Chondrocyte (in vitro differentiated cells): ENCODE results near the gene CEP85. TPM values are rescaled to one million over a fixed set of nuclear protein-coding genes. Genes with fewer than 3 reads are reported as not detected.

Experiments used
- DNase-seq: peaks from one replicate; pipeline ENCODE4 v3.0.0; 2021; ENCODE audit warnings: mixed read lengths, low spot score
- H3K27ac Mint-ChIP-seq: one replicate; pipeline ENCODE4 v1.8.0; 2021; ENCODE audit warnings: mild to moderate bottlenecking, moderate library complexity, mixed read lengths; ENCODE audit not compliant: unreplicated experiment
- H3K27me3 Mint-ChIP-seq: 2 replicates; pipeline ENCODE4 v1.8.0; 2021; ENCODE audit warnings: low read depth, mixed read lengths
- H3K36me3 Mint-ChIP-seq: 2 replicates; pipeline ENCODE4 v1.8.0; 2021; ENCODE audit warnings: low read depth, mixed read lengths
- H3K4me1 Mint-ChIP-seq: 2 replicates; pipeline ENCODE4 v1.8.0; 2021; ENCODE audit warnings: low read depth, mild to moderate bottlenecking, mixed read lengths
- H3K4me3 Mint-ChIP-seq: one replicate; pipeline ENCODE4 v1.8.0; 2021; ENCODE audit warnings: mild to moderate bottlenecking, moderate library complexity, mixed read lengths; ENCODE audit not compliant: unreplicated experiment
- H3K9me3 Mint-ChIP-seq: 2 replicates; pipeline ENCODE4 v1.8.0; 2021; ENCODE audit warnings: low read depth, mixed read lengths
- CTCF ChIP-seq: fragments of 200-600 bp; sonication (generic); IDR thresholded peaks from 2 replicates; pipeline ENCODE4 v1.5.0; 2021; ENCODE audit warnings: antibody characterized with exemption, mild to moderate bottlenecking, moderate library complexity
- long read RNA-seq: library from polyadenylated mRNA; stranded (forward); transcript quantifications from one replicate; pipeline ENCODE4 v2.0.0, GENCODE V29; 2021
- total RNA-seq: library from RNA; stranded (reverse); gene quantifications from 3 replicates; pipeline ENCODE4 v1.2.1, GENCODE V29; 2021

Gene CEP85, protein sequence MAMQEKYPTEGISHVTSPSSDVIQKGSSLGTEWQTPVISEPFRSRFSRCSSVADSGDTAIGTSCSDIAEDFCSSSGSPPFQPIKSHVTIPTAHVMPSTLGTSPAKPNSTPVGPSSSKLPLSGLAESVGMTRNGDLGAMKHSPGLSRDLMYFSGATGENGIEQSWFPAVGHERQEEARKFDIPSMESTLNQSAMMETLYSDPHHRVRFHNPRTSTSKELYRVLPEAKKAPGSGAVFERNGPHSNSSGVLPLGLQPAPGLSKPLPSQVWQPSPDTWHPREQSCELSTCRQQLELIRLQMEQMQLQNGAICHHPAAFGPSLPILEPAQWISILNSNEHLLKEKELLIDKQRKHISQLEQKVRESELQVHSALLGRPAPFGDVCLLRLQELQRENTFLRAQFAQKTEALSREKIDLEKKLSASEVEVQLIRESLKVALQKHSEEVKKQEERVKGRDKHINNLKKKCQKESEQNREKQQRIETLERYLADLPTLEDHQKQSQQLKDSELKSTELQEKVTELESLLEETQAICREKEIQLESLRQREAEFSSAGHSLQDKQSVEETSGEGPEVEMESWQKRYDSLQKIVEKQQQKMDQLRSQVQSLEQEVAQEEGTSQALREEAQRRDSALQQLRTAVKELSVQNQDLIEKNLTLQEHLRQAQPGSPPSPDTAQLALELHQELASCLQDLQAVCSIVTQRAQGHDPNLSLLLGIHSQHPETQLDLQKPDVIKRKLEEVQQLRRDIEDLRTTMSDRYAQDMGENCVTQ
- 13.1 to 18.2 TPM (median 13.7 TPM) in 3 replicates for total RNA-seq
- long read RNA-seq, transcript CEP85-201 (14 exons, 3,935 nt), result minor isoform, 5 of 25 reads
- long read RNA-seq, transcript CEP85-202 (14 exons, 3,922 nt), result major isoform, 9 of 25 reads
- long read RNA-seq, partial matches to known transcripts, result 5 of 25 reads
- long read RNA-seq, other reads (novel, unspliced or antisense), result 6 of 25 reads

GRCh38 chr1:26233903-26234643, at the start of gene CEP85:
CEP85 (plus strand) TSS chr1:26234200; CDS start chr1:26239784, 5,584 bp downstream.
- peak; percentile 84 for TF ChIP-seq CTCF
- peak within 1 kb of the TSS; percentile 96 for H3K27ac Mint-ChIP-seq
- H3K36me3 Mint-ChIP-seq, result no peaks in the 10 kb centered on the region
- peak within 1 kb of the TSS; percentile 95 for H3K4me3 Mint-ChIP-seq
- no peaks in the 10 kb centered on the region for H3K9me3 Mint-ChIP-seq
- H3K27me3 Mint-ChIP-seq, result no peaks in the 10 kb centered on the region
- DNase-seq, result peak; percentile 99
- peaks cover 37% of the 10 kb centered on the region for H3K4me1 Mint-ChIP-seq

- Mint-ChIP-seq H3K4me3 (no peak overlapping the region), H3K36me3 (peaks cover 1% of the 10 kb centered on the region), H3K27ac (no peak overlapping the region), H3K27me3 (no peaks in the 10 kb centered on the region), H3K9me3 (no peaks in the 10 kb centered on the region), H3K4me1 (no peaks in the 10 kb centered on the region)
- TF ChIP-seq CTCF, result no peak
- no peak for DNase-seq
Observed at GRCh38 chr1:26184883-26185282, 49.1 kb upstream of the CEP85 start.

- H3K27ac Mint-ChIP-seq, result no peak overlapping the region
- no peaks in the 10 kb centered on the region for H3K9me3 Mint-ChIP-seq
- peaks cover 1% of the 10 kb centered on the region for H3K36me3 Mint-ChIP-seq
- H3K4me1 Mint-ChIP-seq, result no peaks in the 10 kb centered on the region
- no peak overlapping the region for H3K4me3 Mint-ChIP-seq
- no peak for DNase-seq
- H3K27me3 Mint-ChIP-seq, result peaks cover 2% of the 10 kb centered on the region
- TF ChIP-seq CTCF, result no peak
Observed at GRCh38 chr1:26187882-26188281, 46.1 kb upstream of the CEP85 start.

DNA sequence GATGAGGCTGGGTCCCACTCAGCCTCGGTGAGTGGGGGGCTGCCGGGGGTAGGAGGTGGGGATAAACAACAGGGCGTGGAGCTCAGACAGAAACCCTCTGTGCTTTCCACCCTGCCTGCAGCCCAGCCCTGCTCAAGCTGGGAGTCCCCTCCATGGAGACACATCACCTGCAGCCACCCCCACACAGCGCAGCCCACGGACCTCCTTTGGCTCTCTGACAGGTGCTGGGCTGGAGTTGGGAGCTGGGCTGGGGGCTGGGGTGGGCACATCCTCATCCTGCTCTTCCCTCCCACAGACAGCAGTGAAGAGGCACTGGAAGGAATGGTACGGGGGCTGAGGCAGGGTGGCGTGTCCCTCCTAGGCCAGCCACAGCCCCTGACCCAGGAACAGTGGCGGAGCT, 45.5 kb upstream of the CEP85 start:
- H3K9me3 Mint-ChIP-seq, result no peaks in the 10 kb centered on the region
- no peaks in the 10 kb centered on the region for H3K4me1 Mint-ChIP-seq
- H3K27me3 Mint-ChIP-seq, result peaks cover 2% of the 10 kb centered on the region
- no peak for DNase-seq
- no peak overlapping the region for H3K4me3 Mint-ChIP-seq
- no peak overlapping the region for H3K27ac Mint-ChIP-seq
- peaks cover 1% of the 10 kb centered on the region for H3K36me3 Mint-ChIP-seq
- TF ChIP-seq CTCF, result no peak

DNA sequence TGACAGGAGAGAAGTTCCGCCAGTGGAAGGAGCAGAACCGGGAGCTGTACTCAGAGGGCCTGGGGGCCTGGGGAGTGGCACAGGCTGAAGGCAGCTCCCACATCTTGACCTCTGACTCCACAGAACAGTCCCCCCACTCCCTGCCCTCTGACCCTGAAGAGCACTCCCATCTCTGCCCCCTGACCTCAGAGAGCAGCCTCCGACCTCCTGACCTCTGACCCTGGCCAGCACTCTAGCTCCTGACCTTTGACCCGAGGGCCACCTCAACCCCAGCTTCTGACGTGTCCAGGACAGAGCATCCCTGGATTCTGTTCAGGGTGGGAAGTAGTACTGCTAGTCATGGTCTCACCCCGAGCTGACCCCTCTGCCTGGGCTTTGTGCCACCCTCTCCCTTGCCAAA, 44.7 kb upstream of the CEP85 start:
- no peak for TF ChIP-seq CTCF
- Mint-ChIP-seq H3K27ac (no peak overlapping the region), H3K36me3 (peaks cover 1% of the 10 kb centered on the region)

More for the DNA sequence above, 44.7 kb upstream of the CEP85 start:
- DNase-seq, result no peak
- H3K9me3 Mint-ChIP-seq, result no peaks in the 10 kb centered on the region
- peaks cover 6% of the 10 kb centered on the region for H3K27me3 Mint-ChIP-seq
- no peaks in the 10 kb centered on the region for H3K4me1 Mint-ChIP-seq
- H3K4me3 Mint-ChIP-seq, result no peak overlapping the region
